Mammary epithelial cell (primary cell): ENCODE results near the gene CENPU.

Experiments used
- EZH2 ChIP-seq: IDR thresholded peaks from 2 replicates; pipeline ENCODE4 v1.6.1; 2012; ENCODE audit warnings: low read length, inconsistent platforms, borderline replicate concordance
- TF ChIP-seq, protein P1 (sequence below), 2 donors: IDR thresholded peaks in 1 of 2; conservative IDR thresholded peaks in 1 of 2; 2 replicates each; pipeline ENCODE4 v1.5.1; 2011 to 2012; ENCODE audit warnings: inconsistent platforms in 2 of 2, low read length in 2 of 2, mild to moderate bottlenecking in 2 of 2, control low read depth in 1 of 2, low read depth in 1 of 2; ENCODE audit not compliant: insufficient read depth in 1 of 2; ENCODE audit errors: extremely low read depth in 1 of 2

DNA sequence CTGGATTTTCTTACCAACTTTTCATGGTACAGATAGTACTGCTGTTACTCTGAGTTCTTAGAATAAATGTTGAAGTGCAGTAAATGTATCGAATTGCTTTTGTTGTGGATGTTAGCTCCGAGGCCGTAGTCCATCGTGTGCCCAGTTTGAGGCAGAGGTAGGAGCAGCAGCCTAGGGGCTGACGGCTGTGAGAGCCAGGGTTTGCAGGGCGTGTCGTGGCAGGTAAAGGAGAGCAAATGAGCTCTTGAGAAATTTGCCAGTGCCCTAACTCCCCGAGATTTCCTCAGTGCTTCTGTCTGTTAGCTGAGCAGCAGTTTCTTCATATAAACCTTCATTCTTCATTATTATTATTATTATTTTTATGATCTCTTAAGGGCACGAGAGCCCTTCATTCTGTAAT, 62.8 kb downstream of the CENPU start:
- TF ChIP-seq, protein P1, sequence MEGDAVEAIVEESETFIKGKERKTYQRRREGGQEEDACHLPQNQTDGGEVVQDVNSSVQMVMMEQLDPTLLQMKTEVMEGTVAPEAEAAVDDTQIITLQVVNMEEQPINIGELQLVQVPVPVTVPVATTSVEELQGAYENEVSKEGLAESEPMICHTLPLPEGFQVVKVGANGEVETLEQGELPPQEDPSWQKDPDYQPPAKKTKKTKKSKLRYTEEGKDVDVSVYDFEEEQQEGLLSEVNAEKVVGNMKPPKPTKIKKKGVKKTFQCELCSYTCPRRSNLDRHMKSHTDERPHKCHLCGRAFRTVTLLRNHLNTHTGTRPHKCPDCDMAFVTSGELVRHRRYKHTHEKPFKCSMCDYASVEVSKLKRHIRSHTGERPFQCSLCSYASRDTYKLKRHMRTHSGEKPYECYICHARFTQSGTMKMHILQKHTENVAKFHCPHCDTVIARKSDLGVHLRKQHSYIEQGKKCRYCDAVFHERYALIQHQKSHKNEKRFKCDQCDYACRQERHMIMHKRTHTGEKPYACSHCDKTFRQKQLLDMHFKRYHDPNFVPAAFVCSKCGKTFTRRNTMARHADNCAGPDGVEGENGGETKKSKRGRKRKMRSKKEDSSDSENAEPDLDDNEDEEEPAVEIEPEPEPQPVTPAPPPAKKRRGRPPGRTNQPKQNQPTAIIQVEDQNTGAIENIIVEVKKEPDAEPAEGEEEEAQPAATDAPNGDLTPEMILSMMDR (conservative IDR thresholded peaks at IDR 0.05 in 1 of 2, IDR thresholded peaks at IDR 0.05 in 1 of 2; ENCODE audit: extremely low read depth in 1 of 2, insufficient read depth in 1 of 2, low read depth in 1 of 2, low read length in 2 of 2), result no peak
- TF ChIP-seq EZH2, result no peak
